ENCODE data around the gene TSPEAR.

- no peak for TF ChIP-seq CTCF (IDR thresholded peaks at IDR 0.05)
- TF ChIP-seq SIN3A (IDR thresholded peaks at IDR 0.05; ENCODE audit: borderline replicate concordance, insufficient read depth, low read depth, low read length) = no peak
These were observed 46.7 kb downstream of the TSPEAR start for GRCh38 chr21:44664691-44665090.
